ENCODE measurements around the gene GSG1L2.
"Not testable (repeated sequence)": the region's sequence is repeated elsewhere in the genome, so short reads cannot be mapped to it uniquely, and the experiment has no call there.

Gene GSG1L2

GRCh38 chr17:9784544-9784943 lies 37.3 kb downstream of the GSG1L2 start:
- no peak for DNase-seq

- DNase-seq: not testable (repeated sequence)
Measured at GRCh38 chr17:9783465-9783864, 38.4 kb downstream of the GSG1L2 start.

- no peak for DNase-seq
Measured at GRCh38 chr17:9783050-9783449, 38.8 kb downstream of the GSG1L2 start.

- DNase-seq: no peak
Measured at GRCh38 chr17:9780552-9780951, 41.3 kb downstream of the GSG1L2 start.

GRCh38 chr17:9776911-9777310 lies 45.0 kb downstream of the GSG1L2 start:
- DNase-seq: no peak

GRCh38 chr17:9772658-9773057 lies 49.2 kb downstream of the GSG1L2 start:
- DNase-seq: no peak

- DNase-seq: no peak
Measured at GRCh38 chr17:9771465-9771864, 50.4 kb downstream of the GSG1L2 start.

- DNase-seq: no peak
Measured at GRCh38 chr17:9769036-9769695, 52.7 kb downstream of the GSG1L2 start.

GRCh38 chr17:9768381-9768934 lies 53.4 kb downstream of the GSG1L2 start:
- DNase-seq: no peak

- DNase-seq: peak; percentile 36
Measured at GRCh38 chr17:9767432-9767991, 54.4 kb downstream of the GSG1L2 start.

- no peak for DNase-seq
Measured at GRCh38 chr17:9766970-9767369, 54.9 kb downstream of the GSG1L2 start.

- DNase-seq: no peak
Measured at GRCh38 chr17:9765322-9765721, 56.6 kb downstream of the GSG1L2 start.

GRCh38 chr17:9763643-9764042 lies 58.2 kb downstream of the GSG1L2 start:
- no peak for DNase-seq

GRCh38 chr17:9760266-9760665 lies 61.6 kb downstream of the GSG1L2 start:
- no peak for DNase-seq

- no peak for DNase-seq
Measured at GRCh38 chr17:9755083-9755482, 66.8 kb downstream of the GSG1L2 start.
